HepG2 (cell line): Measurements from ENCODE around the gene CS. TPM values are rescaled to one million over a fixed set of nuclear protein-coding genes. Genes with fewer than 3 reads are reported as not detected.

Experiments
- polyA plus RNA-seq, 8 experiments: library from polyadenylated mRNA; depleted of rRNA in 3 of 8; stranded (reverse) in 7 of 8; unstranded in 1 of 8; fragments of >200 nt; fragmentation: Illumina TruSeq in 4 of 8; extraction: Trizol in 4 of 8; gene quantifications; 2 replicates each; pipeline versions ENCODE4 v1.2.1 to v1.2.3, GENCODE V29; 2011 to 2016; ENCODE audit warnings: low read depth in 4 of 8, missing spikeins in 1 of 8, mixed read lengths in 1 of 8; ENCODE audit not compliant: insufficient read depth in 1 of 8
- total RNA-seq, 5 experiments: library from RNA; depleted of rRNA; stranded (reverse); fragments of >200 nt; fragmentation: Illumina TruSeq; extraction: Trizol; gene quantifications; 2 replicates each; pipeline ENCODE4 v1.2.3, GENCODE V29; 2016; ENCODE audit warnings: low read depth in 1 of 5

CS gene
- total and polyA plus RNA-seq, 2 of the 13 experiments (the other 11 are each of a cell fraction or from before 2014, with no cell fraction given) = 173 to 175 TPM

Other genes starting within 250 kb of the CS start
- 55.2 and 93.6 TPM in 2 replicates for gene ERBB3, start 220.2 kb downstream of the CS start, total RNA-seq (2016; rRNA removed; fragmentation: Illumina TruSeq; extraction: Trizol)
- 358 and 371 TPM in 2 replicates for gene ERBB3, start 220.2 kb downstream of the CS start, polyA plus RNA-seq (2011; rRNA removed)
- gene PA2G4, start 195.8 kb downstream of the CS start, total RNA-seq (2016; rRNA removed; fragmentation: Illumina TruSeq; extraction: Trizol) = 240 and 281 TPM in 2 replicates
- 115 and 147 TPM in 2 replicates for gene PA2G4, start 195.8 kb downstream of the CS start, polyA plus RNA-seq (2011; rRNA removed)
- 4,012 and 4,443 TPM in 2 replicates for gene RPL41, start 183.7 kb downstream of the CS start, total RNA-seq (2016; rRNA removed; fragmentation: Illumina TruSeq; extraction: Trizol)
- 6,595 and 7,670 TPM in 2 replicates for gene RPL41, start 183.7 kb downstream of the CS start, polyA plus RNA-seq (2011; rRNA removed)
- 1.9 and 2.3 TPM in 2 replicates for gene ZC3H10, start 182.1 kb downstream of the CS start, total RNA-seq (2016; rRNA removed; fragmentation: Illumina TruSeq; extraction: Trizol)
- 0.70 and 0.98 TPM in 2 replicates for gene ZC3H10, start 182.1 kb downstream of the CS start, polyA plus RNA-seq (2011; rRNA removed)
- 30.1 and 66.9 TPM in 2 replicates for gene ESYT1, start 172.1 kb downstream of the CS start, total RNA-seq (2016; rRNA removed; fragmentation: Illumina TruSeq; extraction: Trizol)
- 71.0 and 80.1 TPM in 2 replicates for gene ESYT1, start 172.1 kb downstream of the CS start, polyA plus RNA-seq (2011; rRNA removed)
- gene MYL6B, start 147.7 kb downstream of the CS start, total RNA-seq (2016; rRNA removed; fragmentation: Illumina TruSeq; extraction: Trizol) = 75.7 and 76.5 TPM in 2 replicates
- 81.4 and 88.7 TPM in 2 replicates for gene MYL6B, start 147.7 kb downstream of the CS start, polyA plus RNA-seq (2011; rRNA removed)
- gene MYL6, start 142.0 kb downstream of the CS start, total RNA-seq (2016; rRNA removed; fragmentation: Illumina TruSeq; extraction: Trizol) = 1,192 and 1,778 TPM in 2 replicates
- gene MYL6, start 142.0 kb downstream of the CS start, polyA plus RNA-seq (2011; rRNA removed) = 983 and 1,127 TPM in 2 replicates
- 13.1 and 21.3 TPM in 2 replicates for gene SMARCC2, start 110.8 kb downstream of the CS start, total RNA-seq (2016; rRNA removed; fragmentation: Illumina TruSeq; extraction: Trizol)
- 21.0 and 24.1 TPM in 2 replicates for gene SMARCC2, start 110.8 kb downstream of the CS start, polyA plus RNA-seq (2011; rRNA removed)
- gene RNF41, start 78.4 kb downstream of the CS start, total RNA-seq (2016; rRNA removed; fragmentation: Illumina TruSeq; extraction: Trizol) = 27.1 and 32.9 TPM in 2 replicates
- gene RNF41, start 78.4 kb downstream of the CS start, polyA plus RNA-seq (2011; rRNA removed) = 39.4 and 46.7 TPM in 2 replicates
- gene NABP2, start 76.0 kb downstream of the CS start, total RNA-seq (2016; rRNA removed; fragmentation: Illumina TruSeq; extraction: Trizol) = 31.2 and 33.2 TPM in 2 replicates
- gene NABP2, start 76.0 kb downstream of the CS start, polyA plus RNA-seq (2011; rRNA removed) = 27.9 and 35.5 TPM in 2 replicates
- gene SLC39A5, start 70.3 kb downstream of the CS start, total RNA-seq (2016; rRNA removed; fragmentation: Illumina TruSeq; extraction: Trizol) = 39.7 and 101 TPM in 2 replicates
- 59.7 and 80.6 TPM in 2 replicates for gene SLC39A5, start 70.3 kb downstream of the CS start, polyA plus RNA-seq (2011; rRNA removed)
- gene ANKRD52, start 41.9 kb downstream of the CS start, total RNA-seq (2016; rRNA removed; fragmentation: Illumina TruSeq; extraction: Trizol) = 7.8 and 22.0 TPM in 2 replicates
- gene ANKRD52, start 41.9 kb downstream of the CS start, polyA plus RNA-seq (2011; rRNA removed) = 9.2 and 11.2 TPM in 2 replicates
- 18.6 and 21.0 TPM in 2 replicates for gene COQ10A, start 33.4 kb downstream of the CS start, total RNA-seq (2016; rRNA removed; fragmentation: Illumina TruSeq; extraction: Trizol)
- gene COQ10A, start 33.4 kb downstream of the CS start, polyA plus RNA-seq (2011; rRNA removed) = 35.3 and 37.3 TPM in 2 replicates
- gene CNPY2, start 15.7 kb upstream of the CS start, total RNA-seq (2016; rRNA removed; fragmentation: Illumina TruSeq; extraction: Trizol) = 246 and 356 TPM in 2 replicates
- gene CNPY2, start 15.7 kb upstream of the CS start, polyA plus RNA-seq (2011; rRNA removed) = 250 and 285 TPM in 2 replicates
- gene PAN2, start 33.7 kb upstream of the CS start, total RNA-seq (2016; rRNA removed; fragmentation: Illumina TruSeq; extraction: Trizol) = 14.8 and 27.2 TPM in 2 replicates
- 61.1 and 68.5 TPM in 2 replicates for gene PAN2, start 33.7 kb upstream of the CS start, polyA plus RNA-seq (2011; rRNA removed)
- 0.35 and 0.51 TPM in 2 replicates for gene IL23A, start 38.6 kb upstream of the CS start, total RNA-seq (2016; rRNA removed; fragmentation: Illumina TruSeq; extraction: Trizol)
- 0.33 and 0.72 TPM in 2 replicates for gene IL23A, start 38.6 kb upstream of the CS start, polyA plus RNA-seq (2011; rRNA removed)
- 41.6 and 43.5 TPM in 2 replicates for gene STAT2, start 59.8 kb upstream of the CS start, total RNA-seq (2016; rRNA removed; fragmentation: Illumina TruSeq; extraction: Trizol)
- gene STAT2, start 59.8 kb upstream of the CS start, polyA plus RNA-seq (2011; rRNA removed) = 84.6 and 107 TPM in 2 replicates
- 1.7 and 3.3 TPM in 2 replicates for gene APOF, start 62.5 kb upstream of the CS start, total RNA-seq (2016; rRNA removed; fragmentation: Illumina TruSeq; extraction: Trizol)
- 23.9 and 27.5 TPM in 2 replicates for gene APOF, start 62.5 kb upstream of the CS start, polyA plus RNA-seq (2011; rRNA removed)
- 20.3 and 25.6 TPM in 2 replicates for gene TIMELESS, start 149.1 kb upstream of the CS start, total RNA-seq (2016; rRNA removed; fragmentation: Illumina TruSeq; extraction: Trizol)
- gene TIMELESS, start 149.1 kb upstream of the CS start, polyA plus RNA-seq (2011; rRNA removed) = 3.7 and 4.0 TPM in 2 replicates
- not detected in 2 replicates for gene MIP, start 154.3 kb upstream of the CS start, total RNA-seq (2016; rRNA removed; fragmentation: Illumina TruSeq; extraction: Trizol)
- gene MIP, start 154.3 kb upstream of the CS start, polyA plus RNA-seq (2011; rRNA removed) = 0.14 TPM in 1 of 2 replicates, not detected in the other
- 4.1 and 4.5 TPM in 2 replicates for gene SPRYD4, start 168.2 kb upstream of the CS start, total RNA-seq (2016; rRNA removed; fragmentation: Illumina TruSeq; extraction: Trizol)
- 3.6 and 3.9 TPM in 2 replicates for gene SPRYD4, start 168.2 kb upstream of the CS start, polyA plus RNA-seq (2011; rRNA removed)
- gene GLS2, start 187.8 kb upstream of the CS start, total RNA-seq (2016; rRNA removed; fragmentation: Illumina TruSeq; extraction: Trizol) = 12.2 and 14.0 TPM in 2 replicates
- 8.5 and 8.6 TPM in 2 replicates for gene GLS2, start 187.8 kb upstream of the CS start, polyA plus RNA-seq (2011; rRNA removed)
- 0.53 and 0.81 TPM in 2 replicates for gene RBMS2, start 221.5 kb upstream of the CS start, total RNA-seq (2016; rRNA removed; fragmentation: Illumina TruSeq; extraction: Trizol)
- 6.0 and 7.4 TPM in 2 replicates for gene RBMS2, start 221.5 kb upstream of the CS start, polyA plus RNA-seq (2011; rRNA removed)